Cardiac septum (tissue), 1 donor: ENCODE results near the gene TPO. TPM values are rescaled to one million over a fixed set of nuclear protein-coding genes. Genes with fewer than 3 reads are reported as not detected.
A peak's percentile ranks its signal among the peaks of the same experiment; 100 is the strongest.

Experiments
- DNase-seq: peaks from one replicate; pipeline ENCODE4 v3.0.0-alpha.2; 2020; ENCODE audit warnings: low spot score
- intact Hi-C: fragments of 100-400 bp; cut with DNase I; formaldehyde crosslinking; loops from one replicate; pipeline ENCODE4 v1.14.0; 2022
- total RNA-seq: library from RNA; stranded (reverse); fragmentation: NEBNext Ultra II Directional; extraction: Animal tissue kit (Norgen Biotek cat#: 25700); gene quantifications from one replicate; pipeline ENCODE4 v1.2.1, GENCODE V29; 2021
- donor health status: DM: no; HTN: no; CAD: no.

TPO gene
- total RNA-seq, 1 donor from 2014 or later: 11.8 TPM

DNA sequence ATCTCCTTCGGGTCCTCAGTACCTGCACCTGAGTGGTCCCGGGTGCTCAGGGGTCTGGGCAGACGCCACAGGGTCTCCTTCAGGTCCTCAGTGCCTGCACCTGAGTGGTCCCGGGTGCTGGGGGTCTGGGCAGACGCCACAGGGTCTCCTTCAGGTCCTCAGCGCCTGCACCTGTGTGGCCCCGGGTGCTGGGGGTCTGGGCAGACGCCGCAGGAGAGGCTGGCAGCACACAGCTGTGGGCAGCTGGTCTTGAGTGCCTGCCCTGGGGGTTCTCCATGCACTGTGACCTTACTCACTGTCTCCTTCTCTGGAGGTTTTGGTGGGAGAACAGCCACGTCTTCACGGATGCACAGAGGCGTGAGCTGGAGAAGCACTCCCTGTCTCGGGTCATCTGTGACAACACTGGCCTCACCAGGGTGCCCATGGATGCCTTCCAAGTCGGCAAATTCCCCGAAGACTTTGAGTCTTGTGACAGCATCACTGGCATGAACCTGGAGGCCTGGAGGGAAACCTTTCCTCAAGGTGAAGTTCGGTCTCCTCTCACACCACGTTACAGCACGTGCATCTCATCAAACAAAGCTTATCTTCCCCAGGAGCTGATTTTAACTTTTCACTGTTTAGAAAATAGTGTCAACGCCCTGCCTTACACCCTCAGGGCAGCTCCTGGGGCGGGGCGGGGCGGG is 82.6 kb downstream of the TPO start:
- peak; percentile 55 for DNase-seq

DNA sequence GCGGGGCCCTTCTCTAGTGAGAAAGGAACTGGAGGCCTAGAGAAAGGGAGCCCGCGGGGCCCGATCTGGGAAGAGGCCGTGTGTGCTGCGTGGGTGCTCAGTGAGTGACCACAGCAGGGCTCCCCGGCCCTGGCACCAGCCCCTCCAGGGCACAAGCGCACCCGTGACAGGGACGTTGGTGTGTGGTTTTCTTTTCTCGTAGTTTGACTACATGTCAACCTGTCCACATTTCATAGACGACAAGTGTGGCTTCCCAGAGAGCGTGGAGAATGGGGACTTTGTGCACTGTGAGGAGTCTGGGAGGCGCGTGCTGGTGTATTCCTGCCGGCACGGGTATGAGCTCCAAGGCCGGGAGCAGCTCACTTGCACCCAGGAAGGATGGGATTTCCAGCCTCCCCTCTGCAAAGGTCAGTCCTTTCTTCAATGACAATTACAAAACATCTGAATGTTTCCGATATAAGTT is 83.1 kb downstream of the TPO start:
- intact Hi-C loops: no loop called here
- DNase-seq: peak; percentile 60

More for the DNA sequence above, 82.6 kb downstream of the TPO start:
- intact Hi-C loops: no loop called here

DNA sequence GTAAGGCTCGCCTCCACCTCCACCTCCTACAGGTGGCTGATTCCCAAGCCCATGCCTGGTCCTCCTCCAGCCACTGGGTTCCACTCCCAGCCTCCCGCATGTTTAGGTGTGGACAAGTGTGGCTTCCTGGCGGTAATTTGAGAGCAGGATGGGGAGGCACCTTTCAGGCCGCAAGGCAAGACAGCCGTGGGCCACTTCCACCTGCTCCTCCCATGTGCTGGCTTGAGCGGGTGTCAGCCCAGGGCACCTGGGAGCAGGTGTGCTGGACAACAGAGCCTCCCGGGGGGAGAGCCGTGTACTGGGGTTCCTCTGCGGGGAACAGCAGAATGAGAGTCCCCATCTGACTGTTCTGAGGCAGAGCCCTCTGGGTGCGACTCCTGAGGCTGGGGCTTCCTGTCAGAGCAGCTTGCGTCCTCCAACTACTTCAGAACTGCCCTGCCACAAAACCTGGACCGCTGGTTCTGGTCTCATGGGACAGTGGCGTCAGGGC is 83.9 kb downstream of the TPO start:
- peak; percentile 57 for DNase-seq
- intact Hi-C loops: no loop called here

DNA sequence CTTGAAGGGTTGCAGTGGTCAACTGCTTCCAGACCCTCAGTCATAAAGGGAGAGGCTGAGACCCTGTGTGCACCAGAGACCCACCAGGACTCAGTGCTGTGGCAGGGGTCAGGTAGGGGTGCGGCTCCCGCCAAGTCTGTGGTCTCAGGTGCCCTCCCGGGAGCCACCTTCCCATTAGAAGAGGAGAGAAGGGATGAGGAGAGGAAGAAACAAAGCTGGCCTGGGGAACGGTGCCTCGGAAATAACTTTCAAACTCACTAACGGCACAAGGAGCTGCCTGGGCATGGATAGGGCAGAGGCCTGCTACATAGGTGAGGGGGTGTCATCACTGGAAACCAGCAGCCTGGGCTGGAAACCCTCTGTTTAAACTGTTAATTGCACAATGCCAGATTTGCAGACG is 84.9 kb downstream of the TPO start:
- DNase-seq: peak; percentile 60
- intact Hi-C loops: no loop called here

DNA sequence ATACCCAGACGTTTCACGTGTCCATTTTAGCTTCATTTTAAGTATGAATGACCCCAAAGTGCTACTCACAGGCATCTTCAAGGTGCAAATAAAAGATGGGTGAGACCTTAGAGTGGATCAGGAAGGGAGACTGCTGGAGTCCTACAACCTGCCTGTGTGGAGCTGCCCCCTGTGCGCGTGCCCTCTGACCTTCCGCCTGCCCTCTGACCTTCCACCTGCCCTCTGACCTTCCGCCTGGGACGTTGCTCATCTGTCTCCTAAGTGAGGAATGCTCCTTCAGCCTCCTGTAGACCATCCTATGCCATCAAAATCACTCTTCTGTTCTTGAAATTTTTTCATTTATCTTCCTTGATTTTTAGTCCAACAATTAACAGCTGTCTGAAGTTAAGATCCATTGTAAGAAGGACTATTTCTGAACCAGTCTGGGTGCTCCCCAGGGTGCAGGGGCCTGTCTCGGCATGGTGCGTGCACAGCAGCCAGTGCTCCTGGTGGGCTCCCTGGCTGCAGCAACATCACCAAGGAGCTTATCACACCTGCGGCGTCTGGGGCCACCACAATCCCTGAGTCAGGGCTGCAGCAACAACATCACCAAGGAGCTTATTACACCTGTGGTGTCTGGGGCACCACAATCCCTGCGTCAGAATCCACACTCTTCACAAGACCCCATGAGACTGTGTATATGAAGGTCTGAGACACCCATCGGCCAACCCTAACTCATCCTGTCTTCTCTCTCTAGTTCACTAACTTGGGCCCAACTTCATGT is 86.0 kb downstream of the TPO start:
- DNase-seq: peak; percentile 50

GRCh38 chr2:1501038-1501851 is 88.0 kb downstream of the TPO start:
- DNase-seq: peak; percentile 67
- intact Hi-C loops: no loop called here

More for the DNA sequence above, 86.0 kb downstream of the TPO start:
- intact Hi-C loops: no loop called here

- DNase-seq: peak; percentile 38
- intact Hi-C loops: no loop called here
Measured at GRCh38 chr2:1501991-1502390, 88.7 kb downstream of the TPO start.

DNA sequence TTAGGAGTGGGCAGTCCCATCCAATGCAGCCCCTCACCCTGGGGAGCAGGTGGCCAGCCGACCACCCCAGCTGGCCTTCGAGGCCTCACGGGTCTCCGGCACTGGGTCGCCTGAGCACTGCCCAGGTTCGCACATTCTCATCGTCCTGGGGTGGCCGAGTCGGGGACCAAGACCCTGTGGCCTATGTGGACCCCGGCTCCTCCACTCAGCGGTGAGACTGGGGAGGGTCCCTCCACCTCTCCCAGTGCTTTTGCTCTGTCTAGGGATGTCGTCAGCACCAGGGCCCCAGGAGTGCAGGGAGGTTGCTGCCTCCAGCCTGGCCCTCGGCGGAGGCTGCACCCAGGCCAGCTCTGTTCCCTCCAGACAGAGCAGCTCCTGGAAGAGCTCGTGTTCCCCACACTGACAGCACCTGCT is 89.6 kb downstream of the TPO start:
- intact Hi-C loops: no loop called here
- peak; percentile 66 for DNase-seq

GRCh38 chr2:1503471-1504310 is 90.4 kb downstream of the TPO start:
- intact Hi-C loops: no loop called here
- DNase-seq: peak; percentile 68

- peak; percentile 73 for DNase-seq
- intact Hi-C loops: no loop called here
Measured at GRCh38 chr2:1504311-1504750, 91.1 kb downstream of the TPO start.

GRCh38 chr2:1505031-1505441 is 91.8 kb downstream of the TPO start:
- DNase-seq: peak; percentile 53
- intact Hi-C loops: no loop called here

DNA sequence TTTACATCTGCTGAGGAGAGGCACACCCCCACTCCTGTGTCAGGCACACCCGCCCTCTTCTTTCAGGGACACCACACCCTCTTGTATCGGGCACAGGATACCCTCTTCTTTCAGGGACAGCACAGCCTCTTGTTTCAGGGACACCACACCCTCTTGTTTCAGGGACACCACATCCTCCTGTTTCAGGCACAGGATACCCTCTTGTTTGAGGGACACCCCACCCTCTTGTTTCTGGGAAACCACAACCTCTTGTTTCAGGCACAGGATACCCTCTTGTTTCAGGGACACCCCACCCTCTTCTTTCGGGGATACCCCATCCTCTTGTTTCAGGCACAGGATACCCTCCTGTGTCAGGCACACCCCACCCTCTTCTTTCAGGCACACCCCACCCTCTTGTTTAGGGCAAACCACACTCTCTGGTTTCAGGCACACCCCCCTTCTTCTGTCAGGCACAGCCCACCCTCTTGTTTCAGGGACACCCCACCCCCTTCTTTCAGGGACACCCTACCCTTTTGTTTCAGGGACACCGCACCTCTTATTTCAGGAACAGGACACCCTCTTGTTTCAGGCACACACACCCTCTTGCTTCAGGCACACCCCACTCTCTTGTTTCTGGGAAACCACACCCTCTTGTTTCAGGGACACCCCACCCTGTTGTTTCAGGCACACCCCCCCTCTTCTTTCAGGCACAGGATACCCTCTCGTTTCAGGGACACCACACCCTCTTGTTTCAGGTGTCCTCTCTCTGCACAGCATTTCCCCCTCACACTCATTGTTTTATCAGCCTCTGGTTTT is 96.2 kb downstream of the TPO start:
- peak; percentile 46 for DNase-seq
- intact Hi-C loops: no loop called here

DNA sequence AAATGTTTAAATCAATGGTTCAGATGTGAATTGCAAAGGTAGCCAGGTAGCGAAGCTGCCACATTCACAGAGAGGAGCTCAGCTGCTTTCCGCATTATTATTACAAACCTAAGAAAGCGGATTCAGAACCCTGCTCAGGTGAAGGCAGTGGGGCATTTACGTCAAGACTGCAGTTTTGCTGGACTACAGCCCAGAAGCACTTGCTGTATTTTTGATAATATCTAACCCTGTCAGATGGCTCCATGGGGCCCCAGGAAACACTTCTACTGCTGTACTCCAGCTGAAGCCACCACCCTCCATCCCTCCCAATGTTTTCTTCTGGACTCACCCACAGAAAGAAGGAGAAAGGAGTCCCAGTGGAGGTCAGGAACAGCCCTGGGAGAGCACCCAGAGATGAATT is 96.9 kb downstream of the TPO start:
- DNase-seq: peak; percentile 49
- intact Hi-C loops: no loop called here

DNA sequence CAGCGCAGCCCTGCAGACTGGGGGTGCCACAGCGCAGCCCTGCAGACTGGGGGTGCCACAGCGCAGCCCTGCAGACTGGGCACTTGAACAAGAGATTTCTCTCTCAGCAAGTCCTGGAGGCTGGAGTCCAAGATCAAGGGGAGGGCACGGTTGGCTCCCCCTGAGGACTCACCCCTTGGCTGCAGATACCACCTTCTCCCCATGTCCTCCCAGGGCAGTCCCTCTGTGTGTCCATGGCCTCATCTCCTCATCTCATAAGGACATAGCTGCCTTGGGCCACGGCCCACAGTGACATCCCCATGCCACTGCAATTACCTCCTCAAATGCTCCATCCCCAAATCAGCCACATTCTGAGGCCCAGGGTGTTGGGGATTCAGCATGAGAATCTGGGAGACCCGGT is 98.2 kb downstream of the TPO start:
- peak; percentile 19 for DNase-seq
- intact Hi-C loops: no loop called here

- DNase-seq: peak; percentile 68
- intact Hi-C loops: no loop called here
Measured at GRCh38 chr2:1512321-1513289, 99.3 kb downstream of the TPO start.

DNA sequence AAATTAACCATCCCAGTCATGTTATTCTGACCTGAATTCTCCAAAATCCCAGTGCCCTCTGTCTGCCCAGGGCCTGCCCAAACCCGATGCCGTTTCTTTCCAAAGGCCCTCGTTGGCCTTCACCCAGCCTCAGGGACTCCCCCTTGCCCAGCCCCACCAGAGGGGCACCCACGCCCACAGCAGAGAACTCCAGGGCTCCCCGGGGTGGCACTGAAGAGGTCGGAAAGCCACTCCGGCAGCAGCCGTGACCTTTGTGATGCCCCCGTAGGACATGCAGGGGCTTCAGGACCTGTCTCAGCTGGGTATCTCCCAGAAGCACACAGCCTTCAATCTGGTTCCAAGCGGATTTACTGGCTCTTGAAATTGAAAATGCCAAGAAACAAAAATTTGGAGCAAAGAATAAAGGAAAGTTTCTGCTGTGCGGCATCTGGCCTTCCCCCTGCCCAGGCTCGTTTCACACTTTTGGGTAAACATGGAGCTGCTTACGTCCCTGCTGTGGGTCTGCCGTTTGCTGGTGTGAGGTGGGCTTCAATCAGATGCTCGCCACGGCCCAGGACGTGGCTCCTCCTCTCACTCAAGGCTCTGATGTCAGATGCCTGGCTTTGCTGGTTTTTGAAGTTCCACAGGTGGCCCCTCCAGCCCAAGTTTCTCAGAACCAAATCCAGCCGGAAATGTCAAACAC is 101.3 kb downstream of the TPO start:
- intact Hi-C loops: no loop called here
- DNase-seq: peak; percentile 61

DNA sequence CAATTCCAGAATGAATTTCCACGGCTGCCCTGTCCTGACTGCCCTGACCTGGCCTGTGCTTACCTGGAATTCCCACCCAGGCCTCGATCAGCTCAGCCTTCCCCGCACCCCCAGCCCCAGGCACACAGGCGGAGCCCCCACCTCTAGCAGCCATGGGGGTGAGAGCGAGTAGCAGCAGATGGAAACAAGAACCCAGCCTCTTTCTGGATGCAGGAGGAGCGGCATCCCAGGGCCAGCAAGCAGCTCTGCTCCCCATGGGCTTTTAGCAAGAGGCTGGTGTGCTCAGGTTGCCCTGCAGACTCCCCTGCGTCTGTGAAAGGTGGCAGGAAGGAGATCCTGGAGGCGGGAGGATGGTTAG is 101.8 kb downstream of the TPO start:
- intact Hi-C loops: no loop called here
- peak; percentile 64 for DNase-seq
